Colonic mucosa (tissue), 4 donors: ENCODE results near the gene COX4I2. TPM values are rescaled to one million over a fixed set of nuclear protein-coding genes. Genes with fewer than 3 reads are reported as not detected.
"Not testable (repeated sequence)": the region's sequence is repeated elsewhere in the genome, so short reads cannot be mapped to it uniquely, and the experiment has no call there.

ENCODE experiments used
- DNase-seq: peaks from one replicate; pipeline ENCODE4 v3.0.0-alpha.2; 2020
- H3K27ac ChIP-seq: fragments of 200-600 bp; one replicate; pipeline ENCODE4 v1.8.0; 2021
- H3K27me3 ChIP-seq: fragments of 200-600 bp; one replicate; pipeline ENCODE4 v1.8.0; 2021
- H3K36me3 ChIP-seq: fragments of 200-600 bp; one replicate; pipeline ENCODE4 v1.8.0; 2021
- H3K4me1 ChIP-seq: fragments of 200-600 bp; one replicate; pipeline ENCODE4 v1.8.0; 2021; ENCODE audit warnings: mild to moderate bottlenecking
- H3K4me3 ChIP-seq: fragments of 200-600 bp; one replicate; pipeline ENCODE4 v1.8.0; 2021
- H3K9ac ChIP-seq, 2 donors: one replicate each; pipeline ENCODE4 v1.7.0; 2013; ENCODE audit warnings: control low read depth in 2 of 2, low read depth in 2 of 2, low read length in 2 of 2
- H3K9me3 ChIP-seq: fragments of 200-600 bp; one replicate; pipeline ENCODE4 v1.8.0; 2021
- intact Hi-C: fragments of 100-400 bp; cut with DNase I; formaldehyde crosslinking; loops from one replicate; pipeline ENCODE4 v1.14.1; 2022
- total RNA-seq, 2 donors: library from RNA; stranded (reverse); fragmentation: NEBNext Ultra II Directional in 1 of 2; extraction: Animal tissue kit (Norgen Biotek cat#: 25700) in 1 of 2; gene quantifications; one replicate each; pipeline ENCODE4 v1.2.1, GENCODE V29; 2021
- TF ChIP-seq, protein P1 (sequence below): fragments of 200-600 bp; IDR thresholded peaks from one replicate; pipeline ENCODE4 v1.8.0; 2022; ENCODE audit warnings: antibody characterized with exemption, mild to moderate bottlenecking
- donor health status: healthy.
- donor health status: DM: no; HTN: no; CAD: no.
- donor health status: DM: no; HTN: no; CAD: no.

Gene COX4I2
- total RNA-seq, 2 donors from 2014 or later: 0.52 TPM; not detected in 1

DNA sequence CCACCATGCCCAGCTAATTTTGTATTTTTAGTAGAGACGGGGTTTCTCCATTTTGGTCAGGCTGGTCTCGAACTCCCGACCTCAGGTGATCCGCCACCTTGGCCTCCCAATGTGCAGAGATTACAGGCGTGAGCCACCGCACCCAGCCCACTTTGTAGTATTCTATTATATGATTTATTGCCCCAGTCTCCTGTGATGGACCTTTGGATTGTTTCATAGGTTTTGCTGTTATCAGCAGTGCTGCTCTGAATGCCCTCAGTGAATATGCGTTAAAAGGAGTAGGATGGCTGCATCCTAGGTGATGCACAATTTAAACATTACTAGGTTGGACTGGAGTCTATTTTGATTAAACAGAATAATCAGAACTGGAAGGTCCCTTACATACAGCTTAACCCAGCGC is 22.3 kb upstream of the COX4I2 start:
- no peak overlapping the region for H3K4me3 ChIP-seq
- no peak for DNase-seq
- no peaks in the 10 kb centered on the region for H3K27me3 ChIP-seq
- H3K27ac ChIP-seq: no peak overlapping the region
- H3K9ac ChIP-seq: no peak overlapping the region
- no peaks in the 10 kb centered on the region for H3K36me3 ChIP-seq
- no peaks in the 10 kb centered on the region for H3K4me1 ChIP-seq
- intact Hi-C loops: no loop called here
- no peaks in the 10 kb centered on the region for H3K9me3 ChIP-seq
- TF ChIP-seq, protein P1, sequence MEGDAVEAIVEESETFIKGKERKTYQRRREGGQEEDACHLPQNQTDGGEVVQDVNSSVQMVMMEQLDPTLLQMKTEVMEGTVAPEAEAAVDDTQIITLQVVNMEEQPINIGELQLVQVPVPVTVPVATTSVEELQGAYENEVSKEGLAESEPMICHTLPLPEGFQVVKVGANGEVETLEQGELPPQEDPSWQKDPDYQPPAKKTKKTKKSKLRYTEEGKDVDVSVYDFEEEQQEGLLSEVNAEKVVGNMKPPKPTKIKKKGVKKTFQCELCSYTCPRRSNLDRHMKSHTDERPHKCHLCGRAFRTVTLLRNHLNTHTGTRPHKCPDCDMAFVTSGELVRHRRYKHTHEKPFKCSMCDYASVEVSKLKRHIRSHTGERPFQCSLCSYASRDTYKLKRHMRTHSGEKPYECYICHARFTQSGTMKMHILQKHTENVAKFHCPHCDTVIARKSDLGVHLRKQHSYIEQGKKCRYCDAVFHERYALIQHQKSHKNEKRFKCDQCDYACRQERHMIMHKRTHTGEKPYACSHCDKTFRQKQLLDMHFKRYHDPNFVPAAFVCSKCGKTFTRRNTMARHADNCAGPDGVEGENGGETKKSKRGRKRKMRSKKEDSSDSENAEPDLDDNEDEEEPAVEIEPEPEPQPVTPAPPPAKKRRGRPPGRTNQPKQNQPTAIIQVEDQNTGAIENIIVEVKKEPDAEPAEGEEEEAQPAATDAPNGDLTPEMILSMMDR: no peak

DNA sequence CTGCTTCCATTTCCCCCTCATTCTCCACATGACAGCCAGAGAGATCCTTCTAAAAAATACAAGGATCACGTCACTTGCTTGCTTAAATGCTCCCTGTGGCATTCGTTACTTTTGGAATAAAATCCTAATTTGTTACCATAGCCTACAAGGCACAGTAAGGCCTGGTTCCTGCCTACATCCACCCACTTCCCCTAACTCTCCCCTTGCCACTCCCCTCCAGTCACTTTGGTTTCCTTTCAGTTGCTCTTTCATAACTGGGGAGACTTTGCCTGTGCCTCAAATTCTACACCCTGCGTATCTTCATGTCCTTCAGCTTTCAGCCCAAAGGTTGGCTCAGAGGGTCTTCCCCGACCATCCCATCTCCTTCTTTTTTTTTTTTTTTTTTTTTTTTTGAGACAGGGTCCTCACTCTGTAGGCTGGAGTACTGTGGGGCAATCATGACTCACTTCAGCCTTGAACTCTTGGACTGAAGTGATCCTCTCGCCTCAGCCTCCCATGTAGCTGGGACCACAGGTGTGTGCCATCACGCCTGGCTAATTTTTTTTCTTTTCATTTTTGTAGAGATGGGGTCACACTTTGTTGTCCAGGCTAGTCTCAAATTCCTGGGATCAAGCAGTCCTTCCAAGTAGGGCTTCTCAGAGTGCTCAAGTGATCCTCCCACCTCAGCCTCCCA is 20.1 kb upstream of the COX4I2 start:
- DNase-seq: no peak
- TF ChIP-seq, protein P1: no peak
- H3K27ac ChIP-seq: no peak overlapping the region
- H3K9me3 ChIP-seq: no peaks in the 10 kb centered on the region
- intact Hi-C loops: no loop called here
- no peak overlapping the region for H3K9ac ChIP-seq
- no peak overlapping the region for H3K4me3 ChIP-seq
- H3K36me3 ChIP-seq: no peaks in the 10 kb centered on the region
- H3K27me3 ChIP-seq: no peaks in the 10 kb centered on the region
- no peaks in the 10 kb centered on the region for H3K4me1 ChIP-seq

DNA sequence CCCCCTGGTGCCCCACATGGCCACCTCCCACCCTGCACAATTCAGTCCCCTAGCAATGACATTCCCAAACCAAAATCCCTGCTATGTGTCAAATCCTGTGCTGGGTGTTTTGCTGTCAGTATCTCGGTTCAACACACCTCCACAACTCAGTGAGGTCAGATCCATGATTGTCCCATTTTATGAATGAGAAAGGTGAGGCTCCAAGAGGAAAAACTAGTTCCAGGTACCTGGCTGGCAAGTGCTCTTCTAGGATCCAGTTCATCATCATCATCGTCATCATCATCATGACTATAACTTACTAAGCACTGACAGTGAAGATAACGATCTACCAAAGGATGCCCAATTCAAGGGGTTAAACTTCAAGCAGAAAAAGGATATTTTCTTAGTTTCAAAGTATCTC is 17.5 kb upstream of the COX4I2 start:
- H3K4me1 ChIP-seq: no peaks in the 10 kb centered on the region
- no peaks in the 10 kb centered on the region for H3K36me3 ChIP-seq
- no peak overlapping the region for H3K27ac ChIP-seq
- no peak overlapping the region for H3K9ac ChIP-seq
- DNase-seq: no peak
- TF ChIP-seq, protein P1: no peak
- no peaks in the 10 kb centered on the region for H3K9me3 ChIP-seq
- H3K4me3 ChIP-seq: no peak overlapping the region
- H3K27me3 ChIP-seq: no peaks in the 10 kb centered on the region
- intact Hi-C loops: no loop called here

DNA sequence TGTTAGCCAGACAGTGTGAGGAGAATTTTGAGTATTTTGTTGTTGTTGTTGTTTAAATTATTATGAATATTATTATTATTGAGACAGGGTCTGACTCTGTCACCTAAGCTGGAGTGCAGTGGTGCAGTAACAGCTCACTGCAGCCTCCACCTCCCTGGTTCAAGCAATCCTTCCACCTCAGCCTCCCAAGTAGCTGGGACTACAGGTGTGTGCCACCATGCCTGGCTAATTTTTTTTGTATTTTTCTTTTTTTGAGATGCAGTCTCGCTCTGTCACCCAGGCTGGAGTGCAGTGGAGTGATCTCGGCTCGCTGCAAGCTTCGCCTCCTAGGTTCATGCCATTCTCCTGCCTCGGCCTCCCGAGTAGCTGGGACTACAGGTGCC is 14.6 kb upstream of the COX4I2 start:
- H3K4me1 ChIP-seq, H3K27me3 ChIP-seq, intact Hi-C loops, DNase-seq, H3K9ac ChIP-seq, H3K36me3 ChIP-seq, H3K27ac ChIP-seq, H3K4me3 ChIP-seq, H3K9me3 ChIP-seq: not testable (repeated sequence)

DNA sequence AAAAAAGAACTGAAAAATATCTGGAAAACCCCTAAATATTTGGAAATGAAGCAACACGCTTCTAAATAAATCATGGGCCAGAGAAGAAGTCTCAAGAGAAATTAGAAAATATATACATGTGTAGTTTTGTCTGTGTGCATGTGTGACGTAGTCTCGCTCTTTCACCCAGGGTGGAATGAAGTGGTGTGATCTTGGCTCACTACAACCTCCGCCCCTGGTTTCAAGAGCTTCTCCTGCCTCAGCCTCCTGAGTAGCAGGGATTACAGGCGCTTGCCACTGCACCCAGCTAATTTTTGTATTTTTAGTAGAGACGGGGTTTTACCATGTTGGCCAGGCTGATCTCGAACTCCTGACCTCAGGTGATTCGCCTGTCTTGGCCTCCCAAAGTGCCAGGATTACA is 11.2 kb upstream of the COX4I2 start:
- H3K27ac ChIP-seq, H3K9ac ChIP-seq, H3K4me3 ChIP-seq, H3K9me3 ChIP-seq, DNase-seq, H3K36me3 ChIP-seq, intact Hi-C loops, H3K27me3 ChIP-seq, H3K4me1 ChIP-seq: not testable (repeated sequence)

DNA sequence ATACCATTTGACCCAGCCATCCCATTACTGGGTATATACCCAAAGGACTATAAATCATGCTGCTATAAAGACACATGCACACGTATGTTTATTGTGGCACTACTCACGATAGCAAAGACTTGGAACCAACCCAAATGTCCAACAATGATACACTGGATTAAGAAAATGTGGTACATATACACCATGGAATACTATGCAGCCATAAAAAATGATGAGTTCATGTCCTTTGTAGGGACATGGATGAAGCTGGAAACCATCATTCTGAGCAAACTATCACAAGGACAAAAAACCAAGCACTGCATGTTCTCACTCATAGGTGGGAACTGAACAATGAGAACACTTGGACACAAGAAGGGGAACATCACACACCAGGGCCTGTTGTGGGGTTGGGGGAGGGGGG is 9.7 kb upstream of the COX4I2 start:
- DNase-seq, intact Hi-C loops, H3K36me3 ChIP-seq, H3K4me1 ChIP-seq, H3K4me3 ChIP-seq, H3K9me3 ChIP-seq, H3K27me3 ChIP-seq, H3K27ac ChIP-seq, H3K9ac ChIP-seq: not testable (repeated sequence)

DNA sequence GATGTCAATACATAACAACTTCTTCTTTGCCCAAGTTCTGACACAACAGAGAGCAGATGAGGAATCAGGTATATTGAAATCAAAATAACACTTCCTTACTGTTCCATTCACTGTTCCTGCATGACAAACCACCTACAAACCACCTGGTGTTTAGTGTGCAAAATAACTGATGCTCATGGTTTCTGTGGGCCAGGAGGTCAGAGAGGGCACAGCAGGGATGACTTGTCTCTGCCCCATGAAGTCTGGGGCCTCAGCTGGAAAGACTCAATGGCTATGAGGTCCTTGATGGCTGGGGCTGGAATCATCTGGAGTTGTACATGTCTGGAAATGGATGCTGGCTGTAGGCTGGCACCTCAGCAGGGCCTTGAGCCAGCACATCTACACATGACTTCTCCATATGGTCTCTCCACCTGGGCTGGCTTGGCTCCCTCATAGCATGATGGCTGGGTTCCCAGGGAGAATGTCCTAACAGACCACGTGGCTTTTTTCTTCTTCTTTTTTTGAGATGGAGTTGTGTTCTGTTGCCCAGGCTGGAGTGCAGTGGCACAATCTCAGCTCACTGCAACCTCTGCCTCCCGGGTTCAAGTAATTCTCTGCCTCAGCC is 7.4 kb upstream of the COX4I2 start:
- no peak overlapping the region for H3K27ac ChIP-seq
- no peak overlapping the region for H3K9ac ChIP-seq
- DNase-seq: no peak
- H3K4me3 ChIP-seq: no peak overlapping the region
- H3K4me1 ChIP-seq: no peaks in the 10 kb centered on the region
- no peaks in the 10 kb centered on the region for H3K9me3 ChIP-seq
- no peaks in the 10 kb centered on the region for H3K36me3 ChIP-seq
- no peaks in the 10 kb centered on the region for H3K27me3 ChIP-seq
- TF ChIP-seq, protein P1: no peak
- intact Hi-C loops: loop anchor here (10.0 kb wide), 1 partner anchor 95 kb away; the partner anchor contains the start of gene BCL2L1
